CD4-positive, alpha-beta T cell treated with Interleukin-15 for 4 hours (primary cell): ENCODE measurements around the gene SQSTM1.

Experiments used
- DNase-seq: peaks from one replicate; pipeline ENCODE4 v3.0.0-alpha.2; 2020; ENCODE audit warnings: low spot score

Gene SQSTM1

GRCh38 chr5:179874136-179874535, 53.4 kb downstream of the SQSTM1 start:
- DNase-seq: no peak

GRCh38 chr5:179874536-179875292, 54.0 kb downstream of the SQSTM1 start:
- DNase-seq: no peak

- no peak for DNase-seq
Observed at GRCh38 chr5:179875741-179876609, 55.3 kb downstream of the SQSTM1 start.

- no peak for DNase-seq
Observed at GRCh38 chr5:179876610-179876952, 55.9 kb downstream of the SQSTM1 start.

- DNase-seq: no peak
Observed at GRCh38 chr5:179878222-179879002, 57.7 kb downstream of the SQSTM1 start.

- no peak for DNase-seq
Observed at GRCh38 chr5:179879003-179879689, 58.4 kb downstream of the SQSTM1 start.

- DNase-seq: no peak
Observed at GRCh38 chr5:179879690-179880010, 58.9 kb downstream of the SQSTM1 start.

- no peak for DNase-seq
Observed at GRCh38 chr5:179880066-179880650, 59.5 kb downstream of the SQSTM1 start.

- no peak for DNase-seq
Observed at GRCh38 chr5:179880848-179881590, 60.3 kb downstream of the SQSTM1 start.

GRCh38 chr5:179882338-179882737, 61.6 kb downstream of the SQSTM1 start:
- DNase-seq: no peak

GRCh38 chr5:179883163-179883562, 62.5 kb downstream of the SQSTM1 start:
- DNase-seq: no peak

GRCh38 chr5:179885491-179886090, 64.9 kb downstream of the SQSTM1 start:
- DNase-seq: no peak

GRCh38 chr5:179886190-179886911, 65.6 kb downstream of the SQSTM1 start:
- DNase-seq: no peak

GRCh38 chr5:179887095-179887494, 66.4 kb downstream of the SQSTM1 start:
- DNase-seq: no peak
